GM23338 (cell line): ENCODE data around the gene MFAP3. TPM values are rescaled to one million over a fixed set of nuclear protein-coding genes. Genes with fewer than 3 reads are reported as not detected.

ENCODE experiments used
- ATAC-seq: fragments of 200-7000 bp; cut with Tn5 transposase; 3 replicates; pipeline ENCODE4 v1.9.1; 2020
- DNase-seq: peaks from one replicate; pipeline ENCODE4 v3.0.0-alpha.2; 2015; ENCODE audit warnings: low spot score
- H2AFZ ChIP-seq: fragments of 200-600 bp; sonication (generic); 2 replicates; pipeline ENCODE4 v1.8.0; 2016; ENCODE audit warnings: antibody characterized with exemption, mild to moderate bottlenecking, moderate library complexity
- H3F3A ChIP-seq: fragments of 200-600 bp; sonication (generic); replicated peaks from 2 replicates; pipeline ENCODE4 v1.8.0; 2017; ENCODE audit warnings: antibody characterized with exemption, mixed run types, low read depth
- H3K27ac ChIP-seq: fragments of 200-600 bp; sonication (generic); 2 replicates; pipeline ENCODE4 v1.6.1; 2016; ENCODE audit warnings: low read depth
- H3K27me3 ChIP-seq: fragments of 200-600 bp; sonication (generic); 2 replicates; pipeline ENCODE4 v1.8.0; 2016; ENCODE audit warnings: mild to moderate bottlenecking, mixed run types, moderate library complexity; ENCODE audit not compliant: insufficient read depth
- H3K36me3 ChIP-seq: fragments of 200-600 bp; sonication (generic); 2 replicates; pipeline ENCODE4 v1.8.0; 2016; ENCODE audit warnings: mild to moderate bottlenecking; ENCODE audit not compliant: insufficient read depth
- H3K4me1 ChIP-seq: fragments of 200-600 bp; sonication (generic); 2 replicates; pipeline ENCODE4 v1.8.0; 2016; ENCODE audit warnings: mild to moderate bottlenecking, moderate library complexity; ENCODE audit not compliant: insufficient read depth
- H3K4me2 ChIP-seq: fragments of 200-600 bp; sonication (generic); 2 replicates; pipeline ENCODE4 v1.7.1; 2017; ENCODE audit warnings: mixed run types
- H3K4me3 ChIP-seq: fragments of 200-600 bp; sonication (generic); 2 replicates; pipeline ENCODE4 v1.6.1; 2016; ENCODE audit warnings: mixed run types
- H3K79me2 ChIP-seq: fragments of 200-600 bp; sonication (generic); replicated peaks from 2 replicates; pipeline ENCODE4 v1.8.0; 2017; ENCODE audit warnings: mild to moderate bottlenecking; ENCODE audit not compliant: insufficient read depth
- H3K9me2 ChIP-seq: fragments of 200-600 bp; sonication (generic); 2 replicates; pipeline ENCODE4 v1.8.0; 2017; ENCODE audit not compliant: insufficient read depth
- H4K20me1 ChIP-seq: fragments of 200-600 bp; sonication (generic); replicated peaks from 2 replicates; pipeline ENCODE4 v1.8.0; 2017; ENCODE audit warnings: mild to moderate bottlenecking; ENCODE audit not compliant: insufficient read depth
- H3K27ac Mint-ChIP-seq: 2 replicates; pipeline ENCODE4 v1.8.0; 2020; ENCODE audit warnings: inconsistent platforms, mild to moderate bottlenecking, moderate library complexity, mixed read lengths
- H3K27me3 Mint-ChIP-seq: 3 replicates; pipeline ENCODE4 v1.8.0; 2022; ENCODE audit warnings: low read depth, mild to moderate bottlenecking, moderate library complexity, mixed read lengths, inconsistent platforms; ENCODE audit not compliant: insufficient read depth, poor library complexity
- H3K36me3 Mint-ChIP-seq: 3 replicates; pipeline ENCODE4 v1.8.0; 2021; ENCODE audit warnings: low read depth, mild to moderate bottlenecking, inconsistent platforms, moderate library complexity, mixed read lengths
- H3K4me1 Mint-ChIP-seq: 3 replicates; pipeline ENCODE4 v1.8.0; 2020; ENCODE audit warnings: mild to moderate bottlenecking, inconsistent platforms, mixed read lengths
- H3K4me3 Mint-ChIP-seq: 3 replicates; pipeline ENCODE4 v1.8.0; 2021; ENCODE audit warnings: moderate library complexity, mild to moderate bottlenecking, inconsistent platforms, mixed read lengths
- H3K9me3 Mint-ChIP-seq: 3 replicates; pipeline ENCODE4 v1.8.0; 2020; ENCODE audit warnings: moderate library complexity, mild to moderate bottlenecking, inconsistent platforms, mixed read lengths
- CTCF ChIP-seq, 2 experiments: fragments of 200-600 bp in 1 of 2; sonication (generic) in 1 of 2; conservative IDR thresholded peaks; 2 replicates each; pipeline versions ENCODE4 v1.5.1 to v1.6.1; 2016 to 2017; ENCODE audit warnings: antibody characterized with exemption in 2 of 2, low read depth in 2 of 2, mild to moderate bottlenecking in 2 of 2, moderate library complexity in 1 of 2
- EZH2 ChIP-seq: fragments of 200-600 bp; sonication (generic); IDR thresholded peaks from one replicate; pipeline ENCODE4 v1.8.0; 2017; ENCODE audit warnings: antibody characterized with exemption, mild to moderate bottlenecking, low read depth; ENCODE audit not compliant: unreplicated experiment
- NANOG ChIP-seq: IDR thresholded peaks from 2 replicates; pipeline ENCODE4 v1.6.1; 2016; ENCODE audit warnings: antibody characterized with exemption, borderline replicate concordance
- POLR2AphosphoS5 ChIP-seq: IDR thresholded peaks from 2 replicates; pipeline ENCODE4 v1.6.1; 2016; ENCODE audit warnings: antibody characterized with exemption, low read depth
- REST ChIP-seq: IDR thresholded peaks from one replicate; pipeline ENCODE4 v1.6.1; 2018; ENCODE audit warnings: antibody characterized with exemption; ENCODE audit not compliant: unreplicated experiment
- ZNF114 ChIP-seq: fragments of 250-450 bp; sonication (Bioruptor Pico); IDR thresholded peaks from 2 replicates; pipeline ENCODE4 v1.5.0; 2020; ENCODE audit warnings: mild to moderate bottlenecking, moderate library complexity
- polyA plus RNA-seq: library from polyadenylated mRNA; unstranded; fragments of >200 nt; fragmentation: Nextera tagmentation; extraction: Ambion mirVana; gene quantifications from 2 replicates; pipeline ENCODE4 v1.2.1, GENCODE V29; 2016
- total RNA-seq: library from RNA; depleted of rRNA; stranded (reverse); fragments of >200 nt; shearing (Covaris generic); gene quantifications from 2 replicates; pipeline ENCODE4 v1.2.3, GENCODE V29; 2014

MFAP3 gene
- total and polyA plus RNA-seq, 2 experiments from 2014 or later = 2.9 to 47.5 TPM

- peaks cover 9% of the 10 kb centered on the region for H3K79me2 ChIP-seq
- no peaks in the 10 kb centered on the region for H4K20me1 ChIP-seq
- DNase-seq (no peak), ATAC-seq (no peak)
- peaks cover 11% of the 10 kb centered on the region for H3K4me1 ChIP-seq
- peaks cover 12% of the 10 kb centered on the region; the same call in 2 of the 3 replicates for H3K4me1 Mint-ChIP-seq
- TF ChIP-seq REST (no peak), EZH2 (no peak)
- H3K4me2 ChIP-seq = no peak overlapping the region
- no peaks in the 10 kb centered on the region for H3K9me2 ChIP-seq
- no peaks in the 10 kb centered on the region for H3K36me3 ChIP-seq
- no peak overlapping the region for H3K4me3 Mint-ChIP-seq
- H3F3A ChIP-seq = no peaks in the 10 kb centered on the region; the same call in 1 of the 2 replicates
- H3K27me3 ChIP-seq = no peaks in the 10 kb centered on the region
- H3K4me3 ChIP-seq = no peak overlapping the region
- H3K27ac Mint-ChIP-seq = no peak overlapping the region
- no peak overlapping the region for H3K27ac ChIP-seq
- H3K27me3 Mint-ChIP-seq = peaks cover 3% of the 10 kb centered on the region
- H3K9me3 Mint-ChIP-seq = no peaks in the 10 kb centered on the region
- H3K36me3 Mint-ChIP-seq = no peaks in the 10 kb centered on the region
- H2AFZ ChIP-seq = no peak overlapping the region
Observed at GRCh38 chr5:154034944-154035343, 3.8 kb upstream of the MFAP3 start.

GRCh38 chr5:154038261-154038706 lies 483 bp upstream of the MFAP3 start:
- Histone ChIP-seq H4K20me1 (0 out of 2 replicates have a peak, but pooled peaks cover 7% of the 10 kb centered on the region), H3K4me2 (peak overlapping the region; percentile 98), H3K27me3 (no peaks in the 10 kb centered on the region), H3K4me3 (peak overlapping the region; percentile 82), H3K27ac (no peak overlapping the region; the same call in 1 of the 2 replicates), H3F3A (no peaks in the 10 kb centered on the region; the same call in 1 of the 2 replicates), H2AFZ (peak overlapping the region; percentile 99), H3K79me2 (peaks cover 23% of the 10 kb centered on the region), H3K9me2 (no peaks in the 10 kb centered on the region), H3K4me1 (peaks cover 15% of the 10 kb centered on the region), H3K36me3 (no peaks in the 10 kb centered on the region)
- no peak for DNase-seq
- Mint-ChIP-seq H3K4me1 (peaks cover 14% of the 10 kb centered on the region; the same call in 2 of the 3 replicates), H3K4me3 (peak overlapping the region; percentile 95), H3K27me3 (peaks cover 3% of the 10 kb centered on the region), H3K27ac (peak overlapping the region; percentile 85), H3K36me3 (no peaks in the 10 kb centered on the region), H3K9me3 (no peaks in the 10 kb centered on the region)
- ATAC-seq = peak; percentile 46
- TF ChIP-seq REST (no peak), CTCF (conservative IDR thresholded peaks at IDR 0.05; ENCODE audit: low read depth in 2 of 2) (no peak), ZNF114 (CRISPR knock-in tag) (no peak), NANOG (no peak), POLR2AphosphoS5 (no peak)
